Measurements from ENCODE around the gene THAP7. TPM values are rescaled to one million over a fixed set of nuclear protein-coding genes. Genes with fewer than 3 reads are reported as not detected.
A peak's percentile ranks its signal among the peaks of the same experiment; 100 is the strongest.

Gene THAP7
- total RNA-seq, 1 experiment from 2014 or later, result 38.5 TPM

GRCh38 chr22:21033895-21034294 is 32.0 kb upstream of the THAP7 start:
- no peak for DNase-seq (ENCODE audit: low spot score)
- Histone ChIP-seq H3K36me3 (ENCODE audit: insufficient read depth, low read length, poor library complexity, severe bottlenecking) (no peaks in the 10 kb centered on the region), H3K4me3 (ENCODE audit: low read depth, low read length, poor library complexity, severe bottlenecking) (no peak overlapping the region), H3K27ac (ENCODE audit: low read depth, low read length, poor library complexity, severe bottlenecking) (no peak overlapping the region), H3K4me1 (ENCODE audit: insufficient read depth, low read length, poor library complexity, severe bottlenecking) (no peaks in the 10 kb centered on the region), H3K9me3 (ENCODE audit: low read depth, low read length, poor library complexity, severe bottlenecking) (no peaks in the 10 kb centered on the region), H3K27me3 (replicated peaks; ENCODE audit: insufficient read depth, low read depth, low read length, poor library complexity) (peaks cover 18% of the 10 kb centered on the region)
- ChIA-PET POLR2A (ENCODE audit: low non-redundant PET) (no interaction called here), CTCF (no interaction called here)
- intact Hi-C loops (cut with micrococcal nuclease; ENCODE audit: unreplicated experiment), result loop anchor here (5.0 kb wide), 1 partner anchor 38 kb away; no protein-coding TSS in a partner anchor
- BruUV-seq (replicated peaks), result no TSS peak
- TF ChIP-seq CTCF (conservative IDR thresholded peaks at IDR 0.05; ENCODE audit: low read depth, low read length) (no peak), EZH2 (IDR thresholded peaks at IDR 0.05; ENCODE audit: borderline replicate concordance, low read depth, low read length, poor library complexity, severe bottlenecking) (no peak)

- TF ChIP-seq CTCF (conservative IDR thresholded peaks at IDR 0.05; ENCODE audit: low read depth, low read length) (no peak), EZH2 (IDR thresholded peaks at IDR 0.05; ENCODE audit: borderline replicate concordance, low read depth, low read length, poor library complexity, severe bottlenecking) (no peak)
- intact Hi-C loops (cut with micrococcal nuclease; ENCODE audit: unreplicated experiment), result loop anchor here (5.0 kb wide), 1 partner anchor 39 kb away; no protein-coding TSS in a partner anchor
- H3K4me1 ChIP-seq (ENCODE audit: insufficient read depth, low read length, poor library complexity, severe bottlenecking), result no peaks in the 10 kb centered on the region
- no peak overlapping the region for H3K4me3 ChIP-seq (ENCODE audit: low read depth, low read length, poor library complexity, severe bottlenecking)
- ChIA-PET CTCF (no interaction called here), POLR2A (ENCODE audit: low non-redundant PET) (no interaction called here)
- no peak for DNase-seq (ENCODE audit: low spot score)
- no peaks in the 10 kb centered on the region for H3K36me3 ChIP-seq (ENCODE audit: insufficient read depth, low read length, poor library complexity, severe bottlenecking)
- H3K27ac ChIP-seq (ENCODE audit: low read depth, low read length, poor library complexity, severe bottlenecking), result no peak overlapping the region
- H3K27me3 ChIP-seq (replicated peaks; ENCODE audit: insufficient read depth, low read depth, low read length, poor library complexity), result peaks cover 18% of the 10 kb centered on the region
- H3K9me3 ChIP-seq (ENCODE audit: low read depth, low read length, poor library complexity, severe bottlenecking), result no peaks in the 10 kb centered on the region
- BruUV-seq (replicated peaks), result no TSS peak
Measured at GRCh38 chr22:21032868-21033688, 31.2 kb upstream of the THAP7 start.

DNA sequence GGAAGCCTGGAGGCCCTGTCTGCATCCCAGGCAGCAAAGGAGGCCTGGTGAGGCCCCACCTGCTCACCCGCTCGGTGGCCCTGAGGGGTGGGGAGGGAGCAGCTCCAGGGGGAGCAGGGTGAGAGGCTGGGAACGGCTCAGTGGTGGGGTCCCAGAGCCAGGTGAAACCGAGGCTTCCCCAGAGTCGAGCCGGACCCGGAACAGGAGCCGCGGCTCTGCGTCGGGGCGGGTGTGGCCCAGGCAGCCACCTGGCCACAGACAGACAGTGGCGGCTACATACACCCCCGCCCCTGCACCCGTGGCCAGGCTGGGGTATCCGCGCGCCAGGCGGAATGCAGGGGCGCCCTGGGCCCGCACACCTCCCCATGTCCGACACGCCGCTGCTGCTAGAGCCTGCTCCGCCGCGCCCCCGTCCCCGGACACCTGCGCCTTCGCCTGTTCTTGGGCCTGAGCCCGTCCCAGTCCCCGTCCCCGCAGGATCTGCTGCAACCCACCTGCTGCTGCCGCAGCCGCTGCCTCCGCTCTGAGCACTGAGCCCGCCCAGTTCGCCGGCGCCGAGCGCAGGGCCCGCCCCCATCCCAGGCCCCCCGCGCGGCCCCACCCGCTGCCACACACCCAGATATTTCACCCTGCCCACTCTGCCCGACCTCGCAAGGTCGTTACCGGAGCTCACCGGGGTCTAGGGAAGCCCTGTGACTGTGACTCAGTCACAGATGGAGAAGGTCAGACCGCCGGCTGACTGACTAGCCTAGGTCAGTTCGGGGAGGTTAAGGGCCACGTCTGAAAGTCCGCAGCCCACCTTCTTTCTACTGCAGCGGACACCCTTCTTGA is 30.3 kb upstream of the THAP7 start, which contains the start of gene SLC7A4:
TSS of gene SLC7A4 (minus strand) at position 525 of the 831 bp plus-strand sequence. CDS start 749 bp downstream, outside the sequence.
- DNase-seq (ENCODE audit: low spot score), result no peak
- intact Hi-C loops (cut with micrococcal nuclease; ENCODE audit: unreplicated experiment), result loop anchor here (5.0 kb wide), 1 partner anchor 40 kb away; no protein-coding TSS in a partner anchor
- no peaks in the 10 kb centered on the region for H3K9me3 ChIP-seq (ENCODE audit: low read depth, low read length, poor library complexity, severe bottlenecking)
- ChIA-PET POLR2A (ENCODE audit: low non-redundant PET) (no interaction called here), CTCF (no interaction called here)
- H3K4me3 ChIP-seq (ENCODE audit: low read depth, low read length, poor library complexity, severe bottlenecking), result peak within 1 kb of the TSS; percentile 25
- H3K27me3 ChIP-seq (replicated peaks; ENCODE audit: insufficient read depth, low read depth, low read length, poor library complexity), result peaks cover 18% of the 10 kb centered on the region
- TF ChIP-seq CTCF (conservative IDR thresholded peaks at IDR 0.05; ENCODE audit: low read depth, low read length) (no peak), EZH2 (IDR thresholded peaks at IDR 0.05; ENCODE audit: borderline replicate concordance, low read depth, low read length, poor library complexity, severe bottlenecking) (no peak)
- no peak within 1 kb of the TSS for H3K27ac ChIP-seq (ENCODE audit: low read depth, low read length, poor library complexity, severe bottlenecking)
- no peaks in the 10 kb centered on the region for H3K4me1 ChIP-seq (ENCODE audit: insufficient read depth, low read length, poor library complexity, severe bottlenecking)
- BruUV-seq (replicated peaks), result no TSS peak
- no peaks in the 10 kb centered on the region for H3K36me3 ChIP-seq (ENCODE audit: insufficient read depth, low read length, poor library complexity, severe bottlenecking)

Data from A673 (cell line).